ENCODE data around the gene OR10A4. TPM values are rescaled to one million over a fixed set of nuclear protein-coding genes. Genes with fewer than 3 reads are reported as not detected.

OR10A4 gene
- total RNA-seq, 4 donors from 2014 or later, result not detected

GRCh38 chr11:6911378-6911777 is 35.0 kb downstream of the OR10A4 start:
- DNase-seq (ENCODE audit: low spot score in 2 of 2), result no peak
- Histone ChIP-seq H3K36me3 (no peaks in the 10 kb centered on the region), H3K4me1 (peaks cover 0 to 7% (median 0%) of the 10 kb centered on the region in 4 donors), H3K27ac (no peak overlapping the region), H3K9me3 (no peaks in the 10 kb centered on the region), H3K4me3 (no peak overlapping the region), H3K27me3 (no peaks in the 10 kb centered on the region)
- 89 to 93% methylated on average over 3 of the region's 3 CpGs for WGBS, 2 donors
- TF ChIP-seq CTCF (IDR thresholded peaks at IDR 0.05) (no peak), EP300 (IDR thresholded peaks at IDR 0.05) (no peak), POLR2A (IDR thresholded peaks at IDR 0.05) (no peak)

- no peak for TF ChIP-seq EP300 (IDR thresholded peaks at IDR 0.05)
- no peak for TF ChIP-seq POLR2A (IDR thresholded peaks at IDR 0.05)
- no peak for TF ChIP-seq CTCF (IDR thresholded peaks at IDR 0.05)
- 54% methylated on average over 3 of the region's 3 CpGs for WGBS, 2 donors
- no peak for DNase-seq (ENCODE audit: low spot score in 2 of 2)
- Histone ChIP-seq H3K36me3 (no peaks in the 10 kb centered on the region), H3K27ac (no peak overlapping the region), H3K4me3 (no peak overlapping the region), H3K9me3 (no peaks in the 10 kb centered on the region), H3K4me1 (peaks cover 0 to 7% (median 0%) of the 10 kb centered on the region in 4 donors), H3K27me3 (no peaks in the 10 kb centered on the region)
Observed at GRCh38 chr11:6911948-6912347, 35.5 kb downstream of the OR10A4 start.

- Histone ChIP-seq H3K4me3 (no peak overlapping the region), H3K27ac (no peak overlapping the region), H3K36me3 (no peaks in the 10 kb centered on the region), H3K4me1 (no peaks in the 10 kb centered on the region), H3K9me3 (no peaks in the 10 kb centered on the region), H3K27me3 (no peaks in the 10 kb centered on the region)
- TF ChIP-seq EP300 (IDR thresholded peaks at IDR 0.05), result no peak
- no peak for TF ChIP-seq POLR2A (IDR thresholded peaks at IDR 0.05)
- no peak for TF ChIP-seq CTCF (IDR thresholded peaks at IDR 0.05)
- DNase-seq (ENCODE audit: low spot score in 2 of 2), result no peak
- 39 to 44% methylated on average over 2 of the region's 2 CpGs for WGBS, 2 donors
Observed at GRCh38 chr11:6919698-6920097, 43.3 kb downstream of the OR10A4 start.

GRCh38 chr11:6920702-6921101 is 44.3 kb downstream of the OR10A4 start, which contains the start of gene OR2D3:
Gene OR2D3 (plus strand): TSS chr11:6921002. CDS start chr11:6921002, 0 bp downstream.
- TF ChIP-seq CTCF (IDR thresholded peaks at IDR 0.05), result no peak
- TF ChIP-seq POLR2A (IDR thresholded peaks at IDR 0.05), result no peak
- no peak for TF ChIP-seq EP300 (IDR thresholded peaks at IDR 0.05)
- Histone ChIP-seq H3K27me3 (no peaks in the 10 kb centered on the region), H3K27ac (no peak within 1 kb of the TSS), H3K4me1 (no peaks in the 10 kb centered on the region), H3K4me3 (no peak within 1 kb of the TSS), H3K36me3 (no peaks in the 10 kb centered on the region), H3K9me3 (no peaks in the 10 kb centered on the region)
- WGBS, 2 donors, result 96 to 98% methylated on average over 1 of the region's 1 CpG
- DNase-seq (ENCODE audit: low spot score in 2 of 2), result no peak

- H3K4me3 ChIP-seq, result no peak overlapping the region
- H3K9me3 ChIP-seq, result no peaks in the 10 kb centered on the region
- H3K27ac ChIP-seq, result no peak overlapping the region
- no peaks in the 10 kb centered on the region for H3K27me3 ChIP-seq
- H3K4me1 ChIP-seq, result peaks cover 0 to 14% (median 8%) of the 10 kb centered on the region in 4 donors
- no peaks in the 10 kb centered on the region for H3K36me3 ChIP-seq
- no peak for TF ChIP-seq CTCF (IDR thresholded peaks at IDR 0.05)
- TF ChIP-seq POLR2A (IDR thresholded peaks at IDR 0.05), result no peak
- no peak for TF ChIP-seq EP300 (IDR thresholded peaks at IDR 0.05)
- no peak for DNase-seq (ENCODE audit: low spot score in 2 of 2)
Observed at GRCh38 chr11:6925007-6925577, 48.7 kb downstream of the OR10A4 start.

Data from tibial nerve (tissue), 4 donors.